B cell (primary cell): ENCODE data around the gene AP4S1. TPM values are rescaled to one million over a fixed set of nuclear protein-coding genes. Genes with fewer than 3 reads are reported as not detected.

Source experiments
- ATAC-seq: fragments of 200-7000 bp; cut with Tn5 transposase; one replicate; pipeline ENCODE4 v1.10.0; 2021; ENCODE audit warnings: low read depth, mild to moderate bottlenecking, moderate number of reproducible peaks, moderate library complexity
- CTCF ChIA-PET: fragments of 350-600 bp; sonication (Branson Sonifier 250); formaldehyde crosslinking; loops from one replicate; lab custom pipeline; 2021; ENCODE audit warnings: antibody characterized with exemption, inconsistent platforms; lab: Charles Lee
- POLR2A ChIA-PET: fragments of 350-600 bp; sonication (Branson Sonifier 250); formaldehyde crosslinking; loops from one replicate; lab custom pipeline; 2021; ENCODE audit warnings: antibody characterized with exemption; lab: Charles Lee
- DNase-seq: peaks from one replicate; pipeline ENCODE4 v3.0.0; 2013
- H2AFZ ChIP-seq: 2 replicates; pipeline ENCODE4 v1.6.1; 2012; ENCODE audit warnings: mild to moderate bottlenecking, low read depth, low read length; ENCODE audit not compliant: insufficient read depth, poor library complexity, severe bottlenecking
- H3K27ac ChIP-seq, 2 donors: 1 replicate in 1 of 2; 2 replicates in 1 of 2; pipeline ENCODE4 v1.5.1; 2012 to 2013; ENCODE audit warnings: low read length in 2 of 2, mild to moderate bottlenecking in 2 of 2, moderate library complexity in 1 of 2
- H3K27me3 ChIP-seq, 4 experiments: fragments of 200-600 bp in 1 of 4; sonication (generic) in 1 of 4; replicated peaks in 1 of 4; 1 replicate in 2 of 4; 2 replicates in 2 of 4; pipeline versions ENCODE4 v1.6.1 to v1.7.0; 2013 to 2016; ENCODE audit warnings: low read length in 3 of 4, mild to moderate bottlenecking in 2 of 4, mixed read lengths in 1 of 4, moderate library complexity in 1 of 4; ENCODE audit not compliant: insufficient read depth in 4 of 4, control insufficient read depth in 3 of 4; ENCODE audit errors: control extremely low read depth in 1 of 4
- H3K36me3 ChIP-seq, 2 experiments: replicated peaks in 1 of 2; 1 replicate in 1 of 2; 2 replicates in 1 of 2; pipeline versions ENCODE4 v1.6.1 to v1.7.1; 2013; ENCODE audit warnings: low read length in 1 of 2; ENCODE audit not compliant: insufficient read depth in 2 of 2, control insufficient read depth in 1 of 2; ENCODE audit errors: control extremely low read depth in 1 of 2, extremely low read depth in 1 of 2
- H3K4me1 ChIP-seq, 2 donors: fragments of 200-600 bp in 1 of 2; sonication (generic) in 1 of 2; 1 replicate in 1 of 2; 2 replicates in 1 of 2; pipeline versions ENCODE4 v1.5.1 to v1.6.1; 2013 to 2017; ENCODE audit warnings: low read length in 2 of 2; ENCODE audit not compliant: control insufficient read depth in 2 of 2, insufficient read depth in 2 of 2
- H3K4me2 ChIP-seq: replicated peaks from 2 replicates; pipeline ENCODE3; 2012; ENCODE audit warnings: mild to moderate bottlenecking, low read depth, low read length; ENCODE audit not compliant: poor library complexity, severe bottlenecking
- H3K4me3 ChIP-seq, 5 experiments: fragments of 200-600 bp in 1 of 5; sonication (generic) in 1 of 5; 1 replicate in 3 of 5; 2 replicates in 2 of 5; pipeline versions ENCODE4 v1.5.1 to v1.7.0; 2011 to 2016; ENCODE audit warnings: low read length in 4 of 5, mild to moderate bottlenecking in 4 of 5, low read depth in 2 of 5, control low read depth in 1 of 5, moderate library complexity in 1 of 5; ENCODE audit not compliant: insufficient read depth in 1 of 5; ENCODE audit errors: control extremely low read depth in 1 of 5, extremely low read depth in 1 of 5
- H3K79me2 ChIP-seq: fragments of 200-600 bp; sonication (generic); one replicate; pipeline ENCODE4 v1.6.0; 2016; ENCODE audit warnings: low read length; ENCODE audit not compliant: control insufficient read depth, insufficient read depth
- H3K9ac ChIP-seq: fragments of 200-600 bp; sonication (generic); 2 replicates; pipeline ENCODE4 v1.6.1; 2017; ENCODE audit warnings: mild to moderate bottlenecking, low read length, moderate library complexity
- H3K9me3 ChIP-seq, 3 donors: one replicate each; pipeline versions ENCODE4 v1.6.1 to v1.7.1; 2013; ENCODE audit warnings: low read length in 2 of 3; ENCODE audit not compliant: control insufficient read depth in 2 of 3, insufficient read depth in 1 of 3; ENCODE audit errors: control extremely low read depth in 1 of 3
- H4K20me1 ChIP-seq: 2 replicates; pipeline ENCODE4 v1.6.0; 2012; ENCODE audit warnings: mild to moderate bottlenecking, low read length; ENCODE audit not compliant: insufficient read depth, control insufficient read depth, poor library complexity, severe bottlenecking
- H3K27ac Mint-ChIP-seq: one replicate; pipeline ENCODE4 v1.8.0; 2021; ENCODE audit warnings: mixed read lengths
- H3K27me3 Mint-ChIP-seq: one replicate; pipeline ENCODE4 v1.8.0; 2021; ENCODE audit warnings: mixed read lengths
- H3K4me1 Mint-ChIP-seq: one replicate; pipeline ENCODE4 v1.8.0; 2021; ENCODE audit warnings: mixed read lengths
- H3K4me3 Mint-ChIP-seq: one replicate; pipeline ENCODE4 v1.8.0; 2021; ENCODE audit warnings: mixed read lengths
- H3K9me3 Mint-ChIP-seq: one replicate; pipeline ENCODE4 v1.8.0; 2022; ENCODE audit warnings: mixed read lengths; ENCODE audit not compliant: insufficient read depth
- EZH2 ChIP-seq: IDR thresholded peaks from 2 replicates; pipeline ENCODE4 v1.6.1; 2012; ENCODE audit warnings: borderline replicate concordance, low read depth, mild to moderate bottlenecking, moderate library complexity, low read length; ENCODE audit not compliant: insufficient read depth, poor library complexity, severe bottlenecking
- WGBS: methylation state at CpG from one replicate; pipeline ENCODE4 v1.1.5; 2013; ENCODE audit warnings: missing lambda C conversion rate; ENCODE audit not compliant: insufficient coverage; 5-methylcytosine and 5-hydroxymethylcytosine counted together
- intact Hi-C: fragments of 100-400 bp; cut with micrococcal nuclease; formaldehyde crosslinking; loops from one replicate; pipeline ENCODE4 v1.10.0; 2022
- polyA plus RNA-seq: library from polyadenylated mRNA; depleted of rRNA; stranded (reverse); fragments of >200 nt; gene quantifications from 2 replicates; pipeline ENCODE4 v1.2.3, GENCODE V29; 2012
- total RNA-seq, 2 donors: library from RNA; stranded (reverse); fragments of 120-200 nt in 1 of 2; gene quantifications; 1 replicate in 1 of 2; 2 replicates in 1 of 2; pipeline versions ENCODE4 v1.2.3 to v1.2.4, GENCODE V29; 2013 to 2022
- TF ChIP-seq, protein P1 (sequence below): fragments of 200-600 bp; IDR thresholded peaks from one replicate; pipeline ENCODE4 v1.8.0; 2022; ENCODE audit warnings: antibody characterized with exemption, mild to moderate bottlenecking

Gene AP4S1
- total and polyA plus RNA-seq, 2 donors (not counting 1 experiment from before 2014, with no cell fraction given), result 3.4 to 15.9 TPM

DNA sequence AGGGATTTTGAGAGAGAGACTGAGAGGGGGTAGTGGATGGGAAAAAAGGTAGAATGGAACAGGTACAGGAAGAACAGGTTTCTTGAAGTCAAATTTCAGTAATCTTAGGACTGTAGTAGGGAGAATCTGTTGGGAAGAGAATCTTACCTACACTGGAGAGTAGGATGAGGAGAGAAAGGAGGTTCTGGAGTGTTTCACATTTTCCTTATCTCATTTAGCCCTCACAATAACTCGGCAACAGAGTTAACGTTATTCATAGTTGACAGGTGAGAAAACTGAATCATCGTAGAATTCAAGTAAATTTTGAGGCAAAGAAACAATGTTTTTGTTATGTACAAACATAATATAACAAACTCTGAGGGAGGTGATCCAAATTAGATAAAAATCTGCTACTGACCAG, 17.9 kb downstream of the AP4S1 start:
- no peaks in the 10 kb centered on the region for H4K20me1 ChIP-seq
- H3K4me1 ChIP-seq, result no peaks in the 10 kb centered on the region
- WGBS, result no CpG with 5 or more reads among the region's 3 CpGs
- H3K4me3 ChIP-seq, result no peak overlapping the region
- H3K79me2 ChIP-seq, result peaks cover 29% of the 10 kb centered on the region
- Mint-ChIP-seq H3K4me3 (no peak overlapping the region), H3K27me3 (no peaks in the 10 kb centered on the region), H3K9me3 (no peaks in the 10 kb centered on the region), H3K27ac (no peak overlapping the region), H3K4me1 (peaks cover 2% of the 10 kb centered on the region)
- no peak overlapping the region for H2AFZ ChIP-seq
- no peak overlapping the region for H3K9ac ChIP-seq
- ATAC-seq, result no peak
- H3K27ac ChIP-seq, result no peak overlapping the region
- intact Hi-C loops, result no loop called here
- no peak for DNase-seq
- H3K27me3 ChIP-seq, result no peaks in the 10 kb centered on the region
- TF ChIP-seq EZH2, result no peak
- TF ChIP-seq, protein P1, sequence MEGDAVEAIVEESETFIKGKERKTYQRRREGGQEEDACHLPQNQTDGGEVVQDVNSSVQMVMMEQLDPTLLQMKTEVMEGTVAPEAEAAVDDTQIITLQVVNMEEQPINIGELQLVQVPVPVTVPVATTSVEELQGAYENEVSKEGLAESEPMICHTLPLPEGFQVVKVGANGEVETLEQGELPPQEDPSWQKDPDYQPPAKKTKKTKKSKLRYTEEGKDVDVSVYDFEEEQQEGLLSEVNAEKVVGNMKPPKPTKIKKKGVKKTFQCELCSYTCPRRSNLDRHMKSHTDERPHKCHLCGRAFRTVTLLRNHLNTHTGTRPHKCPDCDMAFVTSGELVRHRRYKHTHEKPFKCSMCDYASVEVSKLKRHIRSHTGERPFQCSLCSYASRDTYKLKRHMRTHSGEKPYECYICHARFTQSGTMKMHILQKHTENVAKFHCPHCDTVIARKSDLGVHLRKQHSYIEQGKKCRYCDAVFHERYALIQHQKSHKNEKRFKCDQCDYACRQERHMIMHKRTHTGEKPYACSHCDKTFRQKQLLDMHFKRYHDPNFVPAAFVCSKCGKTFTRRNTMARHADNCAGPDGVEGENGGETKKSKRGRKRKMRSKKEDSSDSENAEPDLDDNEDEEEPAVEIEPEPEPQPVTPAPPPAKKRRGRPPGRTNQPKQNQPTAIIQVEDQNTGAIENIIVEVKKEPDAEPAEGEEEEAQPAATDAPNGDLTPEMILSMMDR, result no peak
- CTCF ChIA-PET, result no interaction called here
- H3K36me3 ChIP-seq, result no peaks in the 10 kb centered on the region
- H3K4me2 ChIP-seq, result no peak overlapping the region
- H3K9me3 ChIP-seq, result no peaks in the 10 kb centered on the region
- POLR2A ChIA-PET, result no interaction called here

DNA sequence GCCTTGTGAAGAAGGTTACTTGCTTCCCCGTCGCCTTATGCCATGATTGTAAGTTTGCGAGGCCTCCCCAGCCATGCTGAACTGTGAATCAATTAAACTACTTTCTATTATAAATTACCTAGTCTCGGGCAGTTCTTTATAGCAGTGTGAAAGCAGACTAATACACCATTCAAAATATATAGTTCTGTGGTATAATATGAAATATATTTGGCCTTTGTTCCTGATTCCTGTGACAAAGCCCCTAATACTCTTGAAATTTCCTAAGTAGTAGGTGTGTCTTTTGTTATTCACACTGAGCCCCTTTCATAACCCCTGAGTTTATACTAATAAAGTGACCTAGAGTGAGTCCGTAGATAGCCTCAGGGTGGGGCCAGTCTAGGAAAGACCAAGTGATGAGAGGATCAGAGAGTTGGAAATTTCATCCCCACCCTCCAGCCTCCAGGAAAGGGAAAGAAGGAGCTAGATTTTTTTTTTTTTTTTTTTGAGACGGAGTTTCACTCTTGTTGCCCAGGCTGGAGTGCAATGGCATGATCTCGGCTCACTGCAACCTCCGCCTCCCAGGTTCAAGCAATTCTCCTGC, 20.1 kb downstream of the AP4S1 start:
- POLR2A ChIA-PET, result no interaction called here

More for the DNA sequence above, 20.1 kb downstream of the AP4S1 start:
- no peaks in the 10 kb centered on the region for H3K36me3 ChIP-seq
- no peaks in the 10 kb centered on the region for H3K4me1 ChIP-seq
- Mint-ChIP-seq H3K27me3 (no peaks in the 10 kb centered on the region), H3K27ac (no peak overlapping the region), H3K4me1 (peaks cover 2% of the 10 kb centered on the region), H3K9me3 (no peaks in the 10 kb centered on the region), H3K4me3 (no peak overlapping the region)
- no peak overlapping the region for H3K9ac ChIP-seq
- no peaks in the 10 kb centered on the region for H4K20me1 ChIP-seq
- H3K4me3 ChIP-seq, result no peak overlapping the region
- H3K27ac ChIP-seq, result no peak overlapping the region
- CTCF ChIA-PET, result interaction anchor here (0.7 kb wide), 1 partner anchor 243 kb away, joined by 4 read pairs; no protein-coding TSS in a partner anchor
- ATAC-seq, result no peak
- no peaks in the 10 kb centered on the region for H3K27me3 ChIP-seq
- no CpG with 5 or more reads among the region's 8 CpGs for WGBS
- TF ChIP-seq, protein P1, result no peak
- no peak for TF ChIP-seq EZH2
- no peak for DNase-seq
- H3K4me2 ChIP-seq, result no peak overlapping the region
- no peak overlapping the region for H2AFZ ChIP-seq
- no peaks in the 10 kb centered on the region for H3K9me3 ChIP-seq
- H3K79me2 ChIP-seq, result peaks cover 31% of the 10 kb centered on the region
- intact Hi-C loops, result no loop called here
